ENCODE results near the gene HOXB3. TPM values are rescaled to one million over a fixed set of nuclear protein-coding genes. Genes with fewer than 3 reads are reported as not detected.

The HOXB3 gene
- total and polyA plus RNA-seq, 2 donors (not counting 1 experiment from before 2014, with no cell fraction given) = 15.7 to 28.6 TPM

GRCh38 chr17:48568499-48569239, 21.4 kb downstream of the HOXB3 start:
- Histone ChIP-seq H3K27ac (ENCODE audit: insufficient read depth, low read length) (peak overlapping the region; percentile 98), H3K36me3 (ENCODE audit: control insufficient read depth, insufficient read depth, low read length) (peaks cover 10% of the 10 kb centered on the region), H3K79me2 (ENCODE audit: control insufficient read depth, insufficient read depth, low read length) (peaks cover 99% of the 10 kb centered on the region), H4K20me1 (ENCODE audit: control insufficient read depth, extremely low read depth, insufficient read depth, low read length) (no peaks in the 10 kb centered on the region), H3K9me3 (ENCODE audit: control insufficient read depth, insufficient read depth, low read depth, low read length) (no peaks in the 10 kb centered on the region), H3K4me3 (replicated peaks in 1 of 4; ENCODE audit: control extremely low read depth in 1 of 4, insufficient read depth in 1 of 4, low read depth in 3 of 4, low read length in 4 of 4) (peak overlapping the region; percentile 47 to 98 (median 64)), H3K4me2 (ENCODE audit: extremely low read depth, insufficient read depth, low read length) (peak overlapping the region; percentile 90), H3K9ac (ENCODE audit: insufficient read depth, low read length) (peak overlapping the region; percentile 13), H3K4me1 (ENCODE audit: control insufficient read depth, extremely low read depth, insufficient read depth, low read length) (peaks cover 39% of the 10 kb centered on the region), H3K27me3 (ENCODE audit: control insufficient read depth, insufficient read depth, low read length) (no peaks in the 10 kb centered on the region), H2AFZ (ENCODE audit: low read length) (no peak overlapping the region)
- TF ChIP-seq CTCF (conservative IDR thresholded peaks at IDR 0.05 in 1 of 2, IDR thresholded peaks at IDR 0.05 in 1 of 2; ENCODE audit: low read depth in 1 of 2, low read length in 2 of 2) = no peak
- no peak for TF ChIP-seq EZH2 (IDR thresholded peaks at IDR 0.05; ENCODE audit: low read length, missing control alignments)
- DNase-seq (ENCODE audit: low read depth in 2 of 2) = peak; percentile 67 to 93

- Histone ChIP-seq H2AFZ (ENCODE audit: low read length) (no peak overlapping the region), H3K27ac (ENCODE audit: insufficient read depth, low read length) (peak overlapping the region; percentile 98), H3K9me3 (ENCODE audit: control insufficient read depth, insufficient read depth, low read depth, low read length) (no peaks in the 10 kb centered on the region), H4K20me1 (ENCODE audit: control insufficient read depth, extremely low read depth, insufficient read depth, low read length) (no peaks in the 10 kb centered on the region), H3K4me2 (ENCODE audit: extremely low read depth, insufficient read depth, low read length) (peak overlapping the region; percentile 90), H3K36me3 (ENCODE audit: control insufficient read depth, insufficient read depth, low read length) (peaks cover 10% of the 10 kb centered on the region), H3K79me2 (ENCODE audit: control insufficient read depth, insufficient read depth, low read length) (peaks cover 99% of the 10 kb centered on the region), H3K4me3 (replicated peaks in 1 of 4; ENCODE audit: control extremely low read depth in 1 of 4, insufficient read depth in 1 of 4, low read depth in 3 of 4, low read length in 4 of 4) (peak overlapping the region; percentile 28 to 98 (median 62)), H3K27me3 (ENCODE audit: control insufficient read depth, insufficient read depth, low read length) (no peaks in the 10 kb centered on the region), H3K9ac (ENCODE audit: insufficient read depth, low read length) (no peak overlapping the region), H3K4me1 (ENCODE audit: control insufficient read depth, extremely low read depth, insufficient read depth, low read length) (peaks cover 40% of the 10 kb centered on the region)
- TF ChIP-seq EZH2 (IDR thresholded peaks at IDR 0.05; ENCODE audit: low read length, missing control alignments) (no peak), CTCF (conservative IDR thresholded peaks at IDR 0.05 in 1 of 2, IDR thresholded peaks at IDR 0.05 in 1 of 2; ENCODE audit: low read depth in 1 of 2, low read length in 2 of 2) (no peak)
- DNase-seq (ENCODE audit: low read depth in 2 of 2) = no peak
Measured at GRCh38 chr17:48567646-48568354, 22.2 kb downstream of the HOXB3 start.

GRCh38 chr17:48567209-48567608, 22.8 kb downstream of the HOXB3 start:
- H3K79me2 ChIP-seq (ENCODE audit: control insufficient read depth, insufficient read depth, low read length) = peaks cover 99% of the 10 kb centered on the region
- peaks cover 35% of the 10 kb centered on the region for H3K4me1 ChIP-seq (ENCODE audit: control insufficient read depth, extremely low read depth, insufficient read depth, low read length)
- H3K36me3 ChIP-seq (ENCODE audit: control insufficient read depth, insufficient read depth, low read length) = peaks cover 10% of the 10 kb centered on the region
- peak overlapping the region; percentile 86 for H3K27ac ChIP-seq (ENCODE audit: insufficient read depth, low read length)
- TF ChIP-seq CTCF (conservative IDR thresholded peaks at IDR 0.05 in 1 of 2, IDR thresholded peaks at IDR 0.05 in 1 of 2; ENCODE audit: low read depth in 1 of 2, low read length in 2 of 2) (no peak), EZH2 (IDR thresholded peaks at IDR 0.05; ENCODE audit: low read length, missing control alignments) (no peak)
- DNase-seq (ENCODE audit: low read depth in 2 of 2) = peak; percentile 20 to 82
- H4K20me1 ChIP-seq (ENCODE audit: control insufficient read depth, extremely low read depth, insufficient read depth, low read length) = no peaks in the 10 kb centered on the region
- no peaks in the 10 kb centered on the region for H3K9me3 ChIP-seq (ENCODE audit: control insufficient read depth, insufficient read depth, low read depth, low read length)
- no peak overlapping the region for H2AFZ ChIP-seq (ENCODE audit: low read length)
- H3K4me3 ChIP-seq (replicated peaks in 1 of 4; ENCODE audit: control extremely low read depth in 1 of 4, insufficient read depth in 1 of 4, low read depth in 3 of 4, low read length in 4 of 4) = peak overlapping the region in 3 of 4 experiments; percentile 28 to 98 (median 77)
- H3K4me2 ChIP-seq (ENCODE audit: extremely low read depth, insufficient read depth, low read length) = peak overlapping the region; percentile 90
- H3K27me3 ChIP-seq (ENCODE audit: control insufficient read depth, insufficient read depth, low read length) = no peaks in the 10 kb centered on the region
- H3K9ac ChIP-seq (ENCODE audit: insufficient read depth, low read length) = no peak overlapping the region

All from fibroblast of lung (primary cell).